Measurements from ENCODE around the gene PXMP4. TPM values are rescaled to one million over a fixed set of nuclear protein-coding genes. Genes with fewer than 3 reads are reported as not detected.

The PXMP4 gene
- total and polyA plus RNA-seq, 9 of the 15 experiments (the other 6 are each of a cell fraction or from before 2014, with no cell fraction given): 4.8 to 29.1 (median 6.8) TPM

DNA sequence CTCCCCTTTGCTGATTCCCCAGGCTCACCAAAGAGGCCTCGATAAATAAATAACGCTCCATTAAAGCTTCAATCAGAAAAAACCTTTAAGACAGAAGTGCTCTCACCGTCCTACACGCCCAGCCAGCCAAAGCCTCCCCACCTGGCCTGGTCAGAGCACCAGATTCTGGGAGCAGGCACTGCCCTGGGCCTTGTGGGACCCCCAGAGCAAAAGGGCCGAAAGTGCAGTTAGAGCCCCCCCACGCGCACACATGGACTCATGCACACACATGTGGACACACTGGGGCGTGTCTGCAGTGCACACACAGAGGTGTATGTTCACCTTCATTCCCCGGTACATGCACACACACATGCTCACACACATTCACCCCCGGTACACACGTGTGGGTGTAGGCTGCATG lies 44.0 kb downstream of the PXMP4 start:
- Histone ChIP-seq H3K4me2 (ENCODE audit: insufficient read depth, low read length) (no peak overlapping the region), H3K79me2 (ENCODE audit: control insufficient read depth, insufficient read depth, low read length) (peaks cover 30% of the 10 kb centered on the region), H4K20me1 (replicated peaks; ENCODE audit: control insufficient read depth, insufficient read depth, low read length) (peaks cover 16% of the 10 kb centered on the region; the same call in 1 of the 2 replicates), H3K9me3 (replicated peaks; ENCODE audit: control insufficient read depth, insufficient read depth, low read depth, low read length) (no peaks in the 10 kb centered on the region), H3K36me3 (ENCODE audit: control insufficient read depth, insufficient read depth, low read length) (peaks cover 61% of the 10 kb centered on the region), H3K9me1 (ENCODE audit: control insufficient read depth, insufficient read depth, low read length) (peaks cover 5% of the 10 kb centered on the region), H3K27me3 (ENCODE audit: control insufficient read depth in 2 of 2, insufficient read depth in 2 of 2, low read length in 2 of 2) (no peaks in the 10 kb centered on the region), H2AFZ (ENCODE audit: low read depth, low read length) (no peak overlapping the region), H3K27ac (ENCODE audit: extremely low read depth, low read depth, low read length) (no peak overlapping the region), H3K4me3 (no peak overlapping the region), H3K4me1 (replicated peaks in 1 of 2; ENCODE audit: control insufficient read depth in 2 of 2, insufficient read depth in 2 of 2, low read length in 2 of 2) (peaks cover 17 to 56% of the 10 kb centered on the region in 2 experiments), H3K9ac (ENCODE audit: insufficient read depth in 1 of 2, low read depth in 2 of 2, low read length in 2 of 2) (peak overlapping the region in 1 of 2 experiments; percentile 50; a peak in 1 of 4 replicates)
- ChIA-PET CTCF (ENCODE audit: low intra/inter-chr PET ratio) (no interaction called here), POLR2A (interaction anchor here (2.5 kb wide), 1 partner anchor 9 kb away, joined by 15 read pairs; no protein-coding TSS in a partner anchor)
- no peak for ATAC-seq
- no peak for DNase-seq (ENCODE audit: extremely low read depth in 1 of 4, low spot score in 3 of 4)
- in situ Hi-C loops (cut with MboI) (no loop called here), intact Hi-C loops (cut with micrococcal nuclease) (no loop called here)
- WGBS (ENCODE audit: insufficient coverage, low coverage, missing lambda C conversion rate): 96% methylated on average over 9 of the region's 11 CpGs
- BruUV-seq (replicated peaks): no TSS peak
- no peak for FAIRE-seq
- TF ChIP-seq, protein P1, sequence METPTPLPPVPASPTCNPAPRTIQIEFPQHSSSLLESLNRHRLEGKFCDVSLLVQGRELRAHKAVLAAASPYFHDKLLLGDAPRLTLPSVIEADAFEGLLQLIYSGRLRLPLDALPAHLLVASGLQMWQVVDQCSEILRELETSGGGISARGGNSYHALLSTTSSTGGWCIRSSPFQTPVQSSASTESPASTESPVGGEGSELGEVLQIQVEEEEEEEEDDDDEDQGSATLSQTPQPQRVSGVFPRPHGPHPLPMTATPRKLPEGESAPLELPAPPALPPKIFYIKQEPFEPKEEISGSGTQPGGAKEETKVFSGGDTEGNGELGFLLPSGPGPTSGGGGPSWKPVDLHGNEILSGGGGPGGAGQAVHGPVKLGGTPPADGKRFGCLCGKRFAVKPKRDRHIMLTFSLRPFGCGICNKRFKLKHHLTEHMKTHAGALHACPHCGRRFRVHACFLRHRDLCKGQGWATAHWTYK (CRISPR knock-in tag; IDR thresholded peaks at IDR 0.05): no peak
- TF ChIP-seq XRCC4 (IDR thresholded peaks at IDR 0.05; ENCODE audit: extremely low read depth, insufficient read depth, insufficient read length): no peak
- TF ChIP-seq, protein P2, sequence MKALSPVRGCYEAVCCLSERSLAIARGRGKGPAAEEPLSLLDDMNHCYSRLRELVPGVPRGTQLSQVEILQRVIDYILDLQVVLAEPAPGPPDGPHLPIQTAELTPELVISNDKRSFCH (CRISPR knock-in tag; IDR thresholded peaks at IDR 0.05): no peak
- TF ChIP-seq, protein P2 (tag; IDR thresholded peaks at IDR 0.05): no peak
- TF ChIP-seq ZNF57 (CRISPR knock-in tag; IDR thresholded peaks at IDR 0.05): no peak
- TF ChIP-seq PTBP1 (IDR thresholded peaks at IDR 0.05; ENCODE audit: low read depth, low read length): no peak
- no peak for TF ChIP-seq FOXA3 (CRISPR knock-in tag; conservative IDR thresholded peaks at IDR 0.05 in 1 of 2, IDR thresholded peaks at IDR 0.05 in 1 of 2)
- TF ChIP-seq TAL1 (IDR thresholded peaks at IDR 0.05): no peak
- no peak for TF ChIP-seq BRF1 (IDR thresholded peaks at IDR 0.05; ENCODE audit: borderline replicate concordance, extremely low read depth, insufficient read length)
- 0 out of 2 replicates have a peak, but pooled peaks have one; percentile 27 for TF ChIP-seq RBFOX2 (IDR thresholded peaks at IDR 0.05; ENCODE audit: low read depth, low read length)
- no peak for TF ChIP-seq FOXJ3 (CRISPR knock-in tag; IDR thresholded peaks at IDR 0.05)
- no peak for TF ChIP-seq TAF15 (IDR thresholded peaks at IDR 0.05; ENCODE audit: low read depth, low read length)
- TF ChIP-seq, protein P3, sequence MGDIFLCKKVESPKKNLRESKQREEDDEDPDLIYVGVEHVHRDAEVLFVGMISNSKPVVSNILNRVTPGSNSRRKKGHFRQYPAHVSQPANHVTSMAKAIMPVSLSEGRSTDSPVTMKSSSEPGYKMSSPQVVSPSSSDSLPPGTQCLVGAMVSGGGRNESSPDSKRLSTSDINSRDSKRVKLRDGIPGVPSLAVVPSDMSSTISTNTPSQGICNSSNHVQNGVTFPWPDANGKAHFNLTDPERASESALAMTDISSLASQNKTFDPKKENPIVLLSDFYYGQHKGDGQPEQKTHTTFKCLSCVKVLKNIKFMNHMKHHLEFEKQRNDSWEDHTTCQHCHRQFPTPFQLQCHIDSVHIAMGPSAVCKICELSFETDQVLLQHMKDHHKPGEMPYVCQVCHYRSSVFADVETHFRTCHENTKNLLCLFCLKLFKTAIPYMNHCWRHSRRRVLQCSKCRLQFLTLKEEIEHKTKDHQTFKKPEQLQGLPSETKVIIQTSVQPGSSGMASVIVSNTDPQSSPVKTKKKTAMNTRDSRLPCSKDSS (IDR thresholded peaks at IDR 0.05; ENCODE audit: low read depth, partially characterized antibody): no peak
- no peak for TF ChIP-seq HMG20A (CRISPR knock-in tag; conservative IDR thresholded peaks at IDR 0.05)
- TF ChIP-seq, protein P4, sequence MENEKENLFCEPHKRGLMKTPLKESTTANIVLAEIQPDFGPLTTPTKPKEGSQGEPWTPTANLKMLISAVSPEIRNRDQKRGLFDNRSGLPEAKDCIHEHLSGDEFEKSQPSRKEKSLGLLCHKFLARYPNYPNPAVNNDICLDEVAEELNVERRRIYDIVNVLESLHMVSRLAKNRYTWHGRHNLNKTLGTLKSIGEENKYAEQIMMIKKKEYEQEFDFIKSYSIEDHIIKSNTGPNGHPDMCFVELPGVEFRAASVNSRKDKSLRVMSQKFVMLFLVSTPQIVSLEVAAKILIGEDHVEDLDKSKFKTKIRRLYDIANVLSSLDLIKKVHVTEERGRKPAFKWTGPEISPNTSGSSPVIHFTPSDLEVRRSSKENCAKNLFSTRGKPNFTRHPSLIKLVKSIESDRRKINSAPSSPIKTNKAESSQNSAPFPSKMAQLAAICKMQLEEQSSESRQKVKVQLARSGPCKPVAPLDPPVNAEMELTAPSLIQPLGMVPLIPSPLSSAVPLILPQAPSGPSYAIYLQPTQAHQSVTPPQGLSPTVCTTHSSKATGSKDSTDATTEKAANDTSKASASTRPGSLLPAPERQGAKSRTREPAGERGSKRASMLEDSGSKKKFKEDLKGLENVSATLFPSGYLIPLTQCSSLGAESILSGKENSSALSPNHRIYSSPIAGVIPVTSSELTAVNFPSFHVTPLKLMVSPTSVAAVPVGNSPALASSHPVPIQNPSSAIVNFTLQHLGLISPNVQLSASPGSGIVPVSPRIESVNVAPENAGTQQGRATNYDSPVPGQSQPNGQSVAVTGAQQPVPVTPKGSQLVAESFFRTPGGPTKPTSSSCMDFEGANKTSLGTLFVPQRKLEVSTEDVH (IDR thresholded peaks at IDR 0.05; ENCODE audit: low read depth, partially characterized antibody): no peak
- TF ChIP-seq SETDB1 (IDR thresholded peaks at IDR 0.05; ENCODE audit: low read length): no peak
- TF ChIP-seq POLR2G (IDR thresholded peaks at IDR 0.05; ENCODE audit: low read depth, low read length): peak; percentile 10; the same call in 1 of the 2 replicates
- peak in 1 of 2 experiments; percentile 27; a peak in 1 of 4 replicates for TF ChIP-seq KDM1A (IDR thresholded peaks at IDR 0.05)
